GM18517 (cell line): Measurements from ENCODE around the gene TRAK2.
A peak's percentile ranks its signal among the peaks of the same experiment; 100 is the strongest.
"Not testable (repeated sequence)": the region's sequence is repeated elsewhere in the genome, so short reads cannot be mapped to it uniquely, and the experiment has no call there.

Source experiments
- ATAC-seq: cut with Tn5 transposase; IDR thresholded peaks from one replicate; pipeline ENCODE4 v1.9.1; 2021; ENCODE audit warnings: mild to moderate bottlenecking, moderate library complexity; ENCODE audit not compliant: unreplicated experiment

TRAK2 gene

DNA sequence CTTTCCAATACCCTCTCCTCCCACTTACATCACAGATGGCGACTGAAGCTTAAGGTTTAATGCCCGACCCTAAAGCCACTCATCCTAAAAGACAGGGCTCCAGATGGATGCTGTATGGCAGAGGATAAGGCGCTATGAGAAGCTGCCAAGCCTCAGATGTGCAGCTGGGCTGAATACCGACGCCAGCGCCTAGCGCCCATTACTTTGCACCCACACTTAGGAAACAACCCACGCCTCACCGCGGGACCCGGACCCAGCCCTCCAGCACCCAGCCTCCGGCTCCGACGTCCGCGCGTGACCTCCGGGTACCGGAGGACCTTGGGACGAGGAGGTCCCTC is 335 bp downstream of the TRAK2 start:
- ATAC-seq = peak; percentile 22

DNA sequence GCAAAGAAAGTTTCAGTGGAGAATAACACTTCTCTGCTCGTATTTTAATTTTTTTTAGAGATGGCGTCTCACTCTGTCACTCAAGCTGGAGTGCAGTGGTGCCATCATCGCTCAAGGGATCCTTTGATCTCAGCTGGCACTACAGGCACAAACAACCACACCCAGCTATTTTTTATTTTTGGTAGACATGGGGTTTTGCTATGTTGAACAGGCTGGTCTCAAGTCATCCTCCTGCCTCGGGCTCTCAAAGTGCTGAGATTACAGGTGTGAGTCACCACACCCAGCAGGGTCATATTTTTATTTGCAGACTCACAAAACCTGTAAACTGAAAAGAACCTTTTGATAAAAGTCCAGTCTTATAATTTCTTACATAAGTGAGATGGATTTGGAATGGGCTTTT is 2.6 kb downstream of the TRAK2 start:
- no peak for ATAC-seq

DNA sequence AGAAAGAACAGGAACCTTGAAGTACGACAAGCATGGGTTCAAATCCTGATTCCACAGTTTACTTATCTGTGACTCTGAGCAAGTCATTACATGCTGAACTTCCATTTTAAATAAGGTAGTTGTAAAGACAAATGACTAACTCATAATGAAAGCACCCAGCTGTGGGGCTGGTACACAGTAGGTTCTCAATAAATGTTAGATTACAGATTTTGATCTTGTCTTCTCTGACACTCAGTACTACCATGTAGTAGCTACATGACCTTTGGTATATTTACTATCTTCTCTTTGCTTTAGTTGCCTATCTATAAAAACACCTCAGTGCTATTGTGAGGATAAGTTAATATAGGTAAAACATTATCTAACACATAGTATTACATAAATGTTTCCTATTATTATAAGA is 3.2 kb downstream of the TRAK2 start:
- no peak for ATAC-seq

DNA sequence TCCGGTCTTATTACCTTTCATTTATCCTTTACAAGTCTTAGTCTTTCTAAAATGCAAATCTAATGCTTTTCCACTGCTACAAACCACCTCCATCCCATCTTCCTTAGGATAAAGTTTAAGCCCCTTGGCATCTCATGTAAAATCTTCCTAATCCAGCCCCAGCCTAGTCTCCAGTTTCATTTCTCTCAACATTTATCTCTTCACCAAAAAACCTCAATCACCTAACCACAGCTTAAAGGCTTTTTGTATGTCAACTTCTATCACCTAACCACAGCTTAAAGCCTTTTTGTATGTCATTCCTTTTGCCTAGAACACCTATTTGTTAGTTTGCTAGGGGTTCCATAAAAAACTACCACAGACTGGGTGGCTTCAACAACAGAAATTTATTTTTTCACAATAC is 4.2 kb downstream of the TRAK2 start:
- no peak for ATAC-seq

DNA sequence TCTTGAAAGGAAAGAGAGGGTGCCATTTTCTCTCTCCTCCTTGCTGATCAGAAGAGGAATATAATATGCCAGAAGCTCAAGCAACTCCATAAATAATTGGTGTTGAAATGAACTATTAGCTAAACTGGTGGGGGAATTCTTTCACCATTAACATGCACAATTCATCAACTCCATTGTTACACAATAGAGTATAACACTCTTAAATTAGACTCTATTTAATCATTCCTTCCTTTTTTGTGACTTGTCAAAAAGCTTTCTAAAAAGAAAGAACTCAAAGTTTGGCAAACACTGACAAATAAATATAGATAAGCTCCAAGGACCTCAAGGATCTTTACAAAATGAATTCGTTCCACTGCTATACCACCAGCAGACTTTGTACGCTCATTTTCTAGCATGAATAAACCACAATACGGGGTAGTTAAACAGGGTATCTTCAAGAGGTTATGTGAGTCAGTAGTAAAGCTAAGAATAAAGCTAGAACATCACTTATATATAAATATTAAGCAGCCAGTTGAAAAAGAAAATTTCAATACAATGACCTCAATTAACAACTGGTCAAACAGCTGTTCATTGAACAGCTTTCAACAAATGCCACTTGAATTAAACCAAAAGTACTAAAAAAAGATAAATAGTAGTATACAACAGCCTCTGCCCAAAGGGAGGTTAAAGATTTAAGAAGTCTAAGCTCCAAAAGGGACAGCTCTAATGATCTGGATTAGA is 6.4 kb downstream of the TRAK2 start:
- no peak for ATAC-seq

DNA sequence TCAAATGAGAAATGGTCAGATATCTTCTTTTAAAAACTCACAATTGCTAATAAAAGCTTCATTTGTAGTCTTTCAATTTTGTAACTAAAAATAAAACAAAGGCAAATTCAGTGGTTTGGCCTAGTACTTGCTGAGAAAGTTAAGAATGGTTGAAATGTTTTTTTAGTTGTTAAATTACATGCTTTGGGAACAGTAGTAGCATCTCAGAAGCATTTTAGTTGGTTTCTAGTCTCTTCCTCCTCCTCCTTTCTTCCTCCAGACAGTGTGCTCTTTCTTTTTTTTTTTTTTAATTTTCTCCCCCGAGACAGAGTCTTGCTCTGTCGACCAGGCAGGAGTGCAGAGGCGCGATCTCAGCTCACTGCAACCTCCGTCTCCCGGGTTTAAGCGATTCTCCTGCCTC is 9.8 kb downstream of the TRAK2 start:
- peak; percentile 53 for ATAC-seq

DNA sequence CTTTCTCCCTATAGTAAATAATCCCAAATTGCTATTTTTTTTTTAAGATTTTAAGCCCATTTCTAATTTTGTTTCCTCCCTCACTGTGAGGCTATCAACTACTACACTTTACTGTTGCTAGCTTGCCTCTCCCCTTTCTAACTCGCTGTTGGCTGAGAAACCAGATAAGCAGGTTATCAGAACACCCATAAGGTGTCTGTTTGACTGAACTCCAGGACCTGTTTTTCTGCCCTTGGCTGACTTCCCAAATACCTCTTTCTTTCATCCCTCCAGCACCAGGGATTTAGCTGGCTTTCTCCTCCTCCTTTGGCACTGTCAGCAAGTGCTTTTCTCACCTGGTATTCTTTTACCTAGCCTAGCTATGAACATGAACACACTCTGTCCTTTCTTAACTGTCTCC is 11.1 kb downstream of the TRAK2 start:
- no peak for ATAC-seq

DNA sequence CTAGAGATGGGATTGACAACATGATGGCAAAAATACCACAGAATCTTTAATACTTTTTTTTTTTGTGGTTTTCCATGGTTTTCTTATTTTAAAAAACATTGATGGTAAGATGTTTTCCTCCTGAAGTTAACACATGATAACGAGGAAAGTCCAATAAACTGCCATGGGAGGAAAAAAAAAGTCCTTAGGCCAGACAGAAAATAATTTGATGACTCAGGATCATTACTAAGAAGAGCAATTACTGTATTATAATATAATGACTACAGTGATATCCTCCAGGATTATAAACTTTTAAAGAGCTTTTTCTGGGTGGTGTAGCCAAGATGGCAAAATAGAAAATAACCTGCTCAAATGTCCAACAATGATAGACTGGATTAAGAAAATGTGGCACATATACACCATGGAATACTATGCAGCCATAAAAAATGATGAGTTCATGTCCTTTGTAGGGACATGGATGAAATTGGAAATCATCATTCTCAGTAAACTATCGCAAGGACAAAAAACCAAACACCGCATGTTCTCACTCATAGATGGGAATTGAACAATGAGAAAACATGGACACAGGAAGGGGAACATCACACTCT is 11.8 kb downstream of the TRAK2 start:
- not testable (repeated sequence) for ATAC-seq

DNA sequence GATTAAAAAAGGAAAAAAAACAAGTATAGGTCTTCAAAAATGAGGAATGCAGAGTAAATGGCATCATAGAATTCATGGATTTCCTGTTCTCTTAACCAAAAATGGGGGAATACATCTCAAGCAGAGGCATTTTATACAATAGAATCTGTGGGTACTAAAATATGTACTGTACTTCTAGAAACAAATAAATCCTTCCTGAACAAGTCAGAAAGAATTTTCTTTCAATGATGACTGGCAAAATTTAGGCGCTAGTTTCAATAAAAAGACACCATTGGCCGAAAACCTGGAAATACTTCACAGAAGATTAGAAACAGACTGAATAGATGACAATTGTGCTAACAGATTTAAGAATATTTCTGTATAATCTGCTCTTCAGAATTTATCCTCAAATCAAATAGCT is 15.1 kb downstream of the TRAK2 start:
- no peak for ATAC-seq

DNA sequence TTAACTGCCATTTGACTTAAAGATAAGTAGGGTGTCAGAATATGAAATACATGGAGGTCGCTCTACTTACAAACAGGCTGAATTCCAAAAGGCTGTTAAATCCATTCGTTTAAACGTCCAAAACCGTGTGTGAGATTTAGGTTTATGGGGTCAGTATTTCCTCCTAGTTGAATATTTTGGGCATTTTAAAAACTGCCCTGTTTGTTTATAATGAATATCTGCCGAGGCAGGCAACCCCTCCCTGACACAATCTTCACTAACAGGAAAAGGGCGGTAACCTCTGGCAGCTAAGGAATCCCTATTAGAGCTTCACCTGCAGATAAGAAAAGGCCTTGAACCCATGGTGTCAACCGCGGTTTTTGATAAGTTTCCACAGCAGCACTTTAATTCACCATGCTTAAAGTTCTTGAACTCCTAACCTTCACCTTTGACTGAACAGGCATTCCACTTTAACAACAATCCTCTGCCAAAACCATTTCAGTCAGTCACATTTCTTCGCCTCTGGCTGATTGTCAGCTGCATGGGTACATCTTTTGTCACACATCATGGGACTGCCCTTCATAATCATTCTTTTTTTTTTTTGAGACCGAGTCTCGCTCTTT is 17.8 kb downstream of the TRAK2 start:
- ATAC-seq = no peak

DNA sequence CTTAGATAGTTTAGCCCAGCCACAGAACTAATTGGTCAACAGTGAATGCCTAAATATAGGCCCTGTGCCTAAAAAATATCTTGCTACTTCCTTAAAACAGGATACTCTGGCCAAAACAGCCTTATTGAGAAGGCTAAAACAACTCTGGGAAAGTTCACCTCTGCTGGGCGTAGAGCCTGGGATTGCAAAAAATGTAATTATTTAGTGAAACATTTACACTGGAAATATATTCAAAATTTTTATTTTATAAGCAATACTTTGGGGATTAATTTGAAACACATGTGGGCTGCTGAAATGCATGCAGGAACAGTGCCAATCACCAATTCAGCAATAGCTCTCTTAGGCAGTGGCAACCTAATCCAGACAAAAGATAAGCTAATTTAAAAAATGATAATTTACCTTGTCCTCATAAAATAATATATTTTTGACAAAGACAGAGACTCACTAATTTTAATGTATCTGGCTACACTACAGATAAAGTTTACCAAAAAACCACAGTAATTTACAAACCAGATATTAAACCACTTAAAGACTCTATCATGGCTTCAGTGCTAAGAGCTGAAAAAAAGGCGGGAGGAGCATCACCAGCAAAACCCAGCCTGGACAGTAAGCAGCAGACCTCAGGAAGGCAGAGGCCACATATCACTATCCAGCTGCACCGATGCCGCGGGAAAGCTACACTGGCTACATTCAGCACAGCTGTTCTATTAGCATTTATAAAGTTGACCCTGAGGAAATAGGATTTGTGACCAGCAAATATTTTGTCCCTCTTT is 18.5 kb downstream of the TRAK2 start:
- no peak for ATAC-seq

DNA sequence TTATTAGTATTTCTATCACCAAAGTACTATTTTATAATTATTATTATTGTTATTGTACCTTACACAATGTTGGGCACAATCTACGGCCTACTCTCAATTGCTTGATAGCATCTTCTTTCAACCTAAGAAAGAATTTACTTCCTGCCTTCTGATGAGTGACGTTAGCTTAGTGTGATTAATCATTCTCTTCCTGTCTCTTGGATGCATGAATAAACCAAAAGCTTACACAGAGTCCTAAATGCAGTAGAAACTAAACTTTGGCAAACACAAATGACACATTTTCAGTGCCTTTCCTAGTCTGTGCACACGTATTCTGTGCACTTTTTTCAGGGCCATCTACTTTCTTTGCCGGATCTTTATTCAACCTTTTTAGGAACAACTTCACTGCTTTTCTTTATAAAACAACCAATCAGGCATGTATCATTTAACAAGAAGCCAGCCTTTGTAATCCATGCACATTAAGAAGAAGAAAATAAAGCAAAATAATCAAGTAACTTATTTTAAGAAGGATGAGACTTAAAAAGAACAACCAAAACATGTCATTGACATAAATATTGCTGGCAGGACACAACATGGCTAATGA is 19.1 kb downstream of the TRAK2 start:
- ATAC-seq = no peak

DNA sequence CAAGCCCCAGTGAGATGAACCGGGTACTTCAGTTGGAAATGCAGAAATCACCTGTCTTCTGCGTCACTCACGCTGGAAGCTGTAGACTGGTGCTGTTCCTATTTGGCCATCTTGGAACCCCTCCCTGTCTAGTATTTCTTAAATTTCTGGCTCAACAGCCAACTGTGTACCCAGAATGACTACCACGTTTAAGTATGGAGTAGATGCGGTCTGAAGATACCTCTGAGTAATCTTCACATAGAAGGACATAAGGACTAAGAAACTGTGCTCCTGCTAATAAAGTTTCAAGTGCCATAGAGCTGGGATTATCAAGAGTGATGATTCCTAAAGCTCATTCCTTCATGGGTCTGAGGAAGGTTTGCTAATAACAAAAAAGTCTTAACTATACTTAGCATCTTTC is 20.4 kb downstream of the TRAK2 start:
- no peak for ATAC-seq

DNA sequence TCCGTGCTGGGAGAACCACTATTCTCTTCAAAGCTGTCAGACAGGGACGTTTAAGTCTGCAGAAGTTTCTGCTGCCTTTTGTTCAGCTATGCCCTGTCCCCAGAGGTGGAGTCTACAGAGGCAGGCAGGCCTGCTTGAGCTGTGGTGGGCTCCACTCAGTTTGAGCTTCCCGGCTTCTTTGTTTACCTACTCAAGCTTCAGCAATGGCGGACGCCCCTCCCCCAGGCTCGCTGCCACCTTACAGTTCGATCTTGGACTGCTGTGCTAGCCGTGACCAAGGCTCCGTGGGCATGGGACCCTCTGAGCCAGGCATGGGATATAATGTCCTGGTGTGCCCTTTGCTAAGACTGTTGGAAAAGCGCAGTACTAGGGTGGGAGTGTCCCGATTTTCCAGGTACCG is 20.9 kb downstream of the TRAK2 start:
- ATAC-seq = not testable (repeated sequence)

DNA sequence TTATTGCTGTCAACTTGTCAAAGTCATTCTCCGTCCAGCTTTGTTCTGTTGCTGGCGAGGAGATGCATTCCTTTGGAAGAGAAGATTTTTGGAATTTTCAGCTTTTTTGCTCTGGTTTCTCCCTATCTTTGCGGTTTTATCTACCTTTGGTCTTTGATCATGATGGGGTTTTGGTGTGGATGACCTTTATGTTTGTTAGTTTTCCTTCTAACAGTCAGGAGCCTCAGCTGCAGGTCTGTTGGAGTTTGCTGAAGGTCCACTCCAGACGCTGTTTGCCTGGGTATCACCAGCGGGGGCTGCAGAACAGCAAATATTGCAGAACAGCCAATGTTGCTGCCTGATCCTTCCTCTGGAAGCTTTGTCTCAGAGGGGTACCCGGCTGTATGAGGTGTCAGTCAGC is 21.4 kb downstream of the TRAK2 start:
- ATAC-seq = not testable (repeated sequence)

DNA sequence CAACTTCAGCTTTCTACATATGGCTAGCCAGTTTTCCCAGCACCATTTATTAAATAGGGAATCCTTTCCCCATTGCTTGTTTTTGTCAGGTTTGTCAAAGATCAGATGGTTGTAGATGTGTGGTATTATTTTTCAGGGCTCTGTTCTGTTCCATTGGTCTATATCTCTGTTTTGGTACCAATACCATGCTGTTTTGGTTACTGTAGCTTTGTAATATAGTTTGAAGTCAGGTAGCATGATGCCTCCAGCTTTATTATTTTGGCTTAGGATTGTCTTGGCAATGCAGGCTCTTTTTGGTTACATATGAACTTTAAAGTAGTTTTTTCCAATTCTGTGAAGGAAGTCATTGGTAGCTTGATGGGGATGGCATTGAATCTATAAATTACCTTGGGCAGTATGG is 22.9 kb downstream of the TRAK2 start:
- not testable (repeated sequence) for ATAC-seq

DNA sequence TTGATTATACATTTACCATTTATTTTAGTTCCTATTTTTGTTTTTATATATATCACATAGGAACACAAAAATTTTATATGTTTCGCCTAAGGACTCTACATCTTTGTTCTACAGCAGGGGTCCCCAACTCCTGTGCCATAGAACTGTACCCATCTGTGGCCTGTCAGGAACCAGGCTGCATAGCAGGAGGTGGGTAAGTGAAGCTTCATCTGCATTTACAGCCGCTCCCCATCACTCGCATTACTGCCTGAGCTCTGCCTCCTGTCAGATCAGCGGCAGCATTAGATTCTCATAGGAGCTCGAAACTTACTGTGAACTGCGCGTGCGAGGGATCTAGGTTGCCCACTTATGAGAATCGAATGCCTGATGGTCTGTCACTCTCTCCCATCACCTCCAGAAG is 25.3 kb downstream of the TRAK2 start:
- ATAC-seq = no peak

DNA sequence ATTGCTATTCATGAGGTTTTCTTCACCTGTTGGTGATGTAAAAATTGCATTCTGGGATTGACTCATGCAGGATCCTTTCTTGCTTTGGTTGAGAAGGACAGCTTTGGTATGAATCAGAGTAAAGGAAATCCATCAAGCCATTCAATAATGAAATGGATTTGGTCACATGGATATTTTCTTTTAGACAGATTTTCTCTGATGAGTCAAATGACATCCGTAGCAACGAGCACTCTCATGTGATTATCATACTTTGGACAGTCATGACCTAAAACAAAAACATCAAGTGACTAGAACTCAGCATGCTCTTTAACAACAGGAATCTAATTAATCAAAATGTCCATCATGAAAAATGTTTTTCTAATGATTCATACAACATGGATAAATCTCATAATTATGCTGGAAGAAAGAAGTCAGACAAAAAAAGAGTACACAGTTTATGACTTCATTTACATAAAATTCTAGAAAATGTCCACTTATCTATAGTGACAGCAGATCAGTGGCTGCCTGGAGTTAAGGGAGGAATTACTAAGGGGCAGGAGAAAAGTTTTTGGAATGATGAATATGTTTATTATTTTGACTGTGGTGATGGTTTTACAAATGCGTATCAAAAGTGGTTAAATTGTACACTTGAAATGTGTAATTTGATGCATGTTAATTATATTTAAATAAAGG is 30.7 kb downstream of the TRAK2 start:
- no peak for ATAC-seq

DNA sequence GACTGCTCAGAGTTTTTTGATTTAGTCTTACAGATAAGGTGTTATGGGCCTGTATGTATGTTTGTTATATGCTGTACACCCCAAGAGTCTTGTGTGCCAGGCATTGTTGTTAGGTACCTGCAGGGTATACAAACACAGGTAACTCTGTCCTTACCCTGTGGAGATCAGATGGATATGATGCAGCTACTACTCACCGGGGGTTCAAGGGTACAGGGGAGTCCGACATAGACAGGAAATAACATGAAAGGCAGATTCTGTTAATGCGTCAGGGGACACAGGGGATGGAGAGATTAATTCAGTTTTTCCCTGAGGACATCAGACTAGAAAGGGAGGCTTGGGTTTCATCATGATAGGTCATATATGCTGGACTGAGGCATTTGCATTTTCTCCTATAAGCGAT is 31.3 kb downstream of the TRAK2 start:
- ATAC-seq = no peak

DNA sequence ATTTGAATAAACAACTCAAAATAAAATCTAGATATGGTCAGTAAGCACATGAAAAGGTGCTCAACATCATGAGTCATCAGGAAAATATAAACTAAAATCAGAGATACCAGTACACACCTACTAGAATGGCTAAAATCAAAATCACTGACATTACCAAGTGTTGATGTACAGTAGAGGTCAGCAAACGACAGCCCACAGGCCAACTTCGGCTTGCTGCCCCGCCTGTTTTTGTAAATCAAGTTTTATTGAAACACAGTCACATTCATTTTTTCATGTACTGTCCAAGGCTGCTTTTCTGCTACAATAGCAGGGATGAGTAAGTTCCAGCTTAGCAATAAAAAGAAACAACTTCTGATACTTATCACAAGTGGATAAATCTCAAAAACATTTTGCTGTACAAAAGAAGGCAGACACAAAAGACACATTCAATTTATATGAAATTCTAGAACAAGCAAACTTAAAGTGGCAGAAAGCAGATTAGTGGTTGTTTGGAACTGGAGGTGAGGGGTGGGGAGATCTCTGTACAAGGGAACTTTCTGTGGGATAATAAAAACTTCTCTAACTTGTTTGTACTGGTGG is 32.1 kb downstream of the TRAK2 start:
- no peak for ATAC-seq

DNA sequence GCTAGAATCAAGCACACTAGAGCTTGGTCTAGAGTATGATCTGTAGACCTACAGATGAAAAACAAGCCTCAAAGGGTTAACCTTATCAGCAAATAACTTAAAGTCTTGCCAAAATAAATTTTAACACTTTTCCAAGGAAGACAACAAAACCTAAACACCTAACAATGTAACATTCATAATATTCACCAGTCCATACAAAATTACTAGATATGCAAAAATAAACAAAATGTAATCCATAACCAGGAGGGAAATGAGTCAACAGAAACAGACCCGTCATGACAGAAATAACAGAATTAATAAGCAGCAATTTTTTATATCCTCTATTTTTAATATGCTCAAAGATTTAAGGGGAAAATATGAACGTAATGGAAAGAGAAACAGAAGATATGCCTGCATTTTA is 36.1 kb downstream of the TRAK2 start:
- ATAC-seq = no peak
